ENCODE results near the gene SPR.

Gene SPR

GRCh38 chr2:72846171-72847095, 40.8 kb upstream of the SPR start:
- Histone ChIP-seq H2AFZ (no peak overlapping the region), H3K9me3 (ENCODE audit: control insufficient read depth, low read length) (no peaks in the 10 kb centered on the region), H3K4me3 (ENCODE audit: low read depth, low read length) (no peak overlapping the region), H3K4me1 (no peaks in the 10 kb centered on the region), H3K27ac (no peak overlapping the region), H3K36me3 (ENCODE audit: control insufficient read depth, insufficient read depth, low read length) (no peaks in the 10 kb centered on the region), H3K79me2 (no peaks in the 10 kb centered on the region), H3K4me2 (ENCODE audit: low read length) (no peak overlapping the region), H3K27me3 (ENCODE audit: control insufficient read depth, insufficient read depth, low read length) (no peaks in the 10 kb centered on the region), H3K9ac (no peak overlapping the region)
- TF ChIP-seq, protein P1, sequence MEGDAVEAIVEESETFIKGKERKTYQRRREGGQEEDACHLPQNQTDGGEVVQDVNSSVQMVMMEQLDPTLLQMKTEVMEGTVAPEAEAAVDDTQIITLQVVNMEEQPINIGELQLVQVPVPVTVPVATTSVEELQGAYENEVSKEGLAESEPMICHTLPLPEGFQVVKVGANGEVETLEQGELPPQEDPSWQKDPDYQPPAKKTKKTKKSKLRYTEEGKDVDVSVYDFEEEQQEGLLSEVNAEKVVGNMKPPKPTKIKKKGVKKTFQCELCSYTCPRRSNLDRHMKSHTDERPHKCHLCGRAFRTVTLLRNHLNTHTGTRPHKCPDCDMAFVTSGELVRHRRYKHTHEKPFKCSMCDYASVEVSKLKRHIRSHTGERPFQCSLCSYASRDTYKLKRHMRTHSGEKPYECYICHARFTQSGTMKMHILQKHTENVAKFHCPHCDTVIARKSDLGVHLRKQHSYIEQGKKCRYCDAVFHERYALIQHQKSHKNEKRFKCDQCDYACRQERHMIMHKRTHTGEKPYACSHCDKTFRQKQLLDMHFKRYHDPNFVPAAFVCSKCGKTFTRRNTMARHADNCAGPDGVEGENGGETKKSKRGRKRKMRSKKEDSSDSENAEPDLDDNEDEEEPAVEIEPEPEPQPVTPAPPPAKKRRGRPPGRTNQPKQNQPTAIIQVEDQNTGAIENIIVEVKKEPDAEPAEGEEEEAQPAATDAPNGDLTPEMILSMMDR (IDR thresholded peaks at IDR 0.05) = no peak

DNA sequence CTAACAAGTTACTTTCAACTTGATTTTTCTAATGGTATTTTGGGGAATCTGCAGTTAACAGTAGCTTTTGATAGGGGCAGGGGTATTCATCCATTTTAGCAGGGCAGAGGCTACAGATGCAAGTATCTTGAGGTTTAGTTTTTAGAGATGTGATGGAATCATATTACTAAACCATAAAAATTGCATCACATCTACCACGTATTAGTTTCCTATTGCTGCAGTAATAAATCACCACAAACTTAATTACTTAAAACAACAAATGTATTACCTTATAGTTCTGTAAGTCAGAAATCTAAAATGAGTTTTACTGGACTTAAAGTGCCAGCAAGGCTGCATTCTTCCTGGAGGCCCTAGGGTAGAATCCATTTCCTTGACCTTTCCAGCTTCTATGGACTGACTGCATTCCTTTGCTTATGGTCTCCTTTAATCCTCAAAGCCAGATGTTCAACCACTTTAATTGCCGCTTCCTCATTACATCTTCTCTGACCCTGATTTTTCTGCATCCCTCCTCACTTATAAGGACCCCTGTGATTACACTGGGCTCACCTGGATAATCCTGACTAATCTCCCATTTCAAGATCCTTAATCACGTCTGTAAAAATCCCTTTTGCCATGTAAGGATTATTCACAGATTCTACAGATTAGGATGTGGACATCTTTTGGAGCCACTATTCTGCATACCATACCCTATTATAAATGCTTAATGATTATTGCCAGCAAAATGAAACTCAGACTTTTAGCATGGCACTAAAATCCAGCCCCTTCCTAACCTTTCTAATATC, 39.5 kb upstream of the SPR start:
- Histone ChIP-seq H3K4me2 (ENCODE audit: low read length) (no peak overlapping the region), H3K27ac (no peak overlapping the region), H3K4me3 (ENCODE audit: low read depth, low read length) (no peak overlapping the region), H3K79me2 (no peaks in the 10 kb centered on the region), H2AFZ (no peak overlapping the region), H3K9me3 (ENCODE audit: control insufficient read depth, low read length) (no peaks in the 10 kb centered on the region), H3K27me3 (ENCODE audit: control insufficient read depth, insufficient read depth, low read length) (no peaks in the 10 kb centered on the region), H3K9ac (no peak overlapping the region), H3K4me1 (no peaks in the 10 kb centered on the region), H3K36me3 (ENCODE audit: control insufficient read depth, insufficient read depth, low read length) (no peaks in the 10 kb centered on the region)
- TF ChIP-seq, protein P1 (IDR thresholded peaks at IDR 0.05) = no peak

- Histone ChIP-seq H3K36me3 (ENCODE audit: control insufficient read depth, insufficient read depth, low read length) (no peaks in the 10 kb centered on the region), H2AFZ (no peak overlapping the region), H3K4me2 (ENCODE audit: low read length) (no peak overlapping the region), H3K9ac (no peak overlapping the region), H3K27me3 (ENCODE audit: control insufficient read depth, insufficient read depth, low read length) (no peaks in the 10 kb centered on the region), H3K9me3 (ENCODE audit: control insufficient read depth, low read length) (no peaks in the 10 kb centered on the region), H3K4me3 (ENCODE audit: low read depth, low read length) (no peak overlapping the region), H3K4me1 (no peaks in the 10 kb centered on the region), H3K79me2 (no peaks in the 10 kb centered on the region), H3K27ac (no peak overlapping the region)
- TF ChIP-seq, protein P1 (IDR thresholded peaks at IDR 0.05) = no peak
Observed at GRCh38 chr2:72848436-72849137, 38.6 kb upstream of the SPR start.

DNA sequence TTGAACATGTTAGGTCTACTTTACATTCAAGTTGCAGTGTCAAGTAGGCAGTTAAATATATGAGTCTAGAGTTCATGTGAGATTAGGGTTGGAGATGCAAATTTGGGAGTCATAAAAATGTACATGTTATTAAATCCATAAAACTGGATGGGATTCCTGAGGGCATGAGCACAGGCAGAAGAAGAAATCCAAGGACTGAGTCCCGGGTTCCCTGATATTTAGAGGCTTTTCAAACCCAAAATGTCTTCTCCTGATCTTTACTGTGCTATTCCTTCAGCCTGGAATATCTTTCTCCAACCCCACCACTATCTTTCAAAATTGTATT, 38.1 kb upstream of the SPR start:
- H2AFZ ChIP-seq = no peak overlapping the region
- TF ChIP-seq, protein P1 (IDR thresholded peaks at IDR 0.05) = no peak
- no peak overlapping the region for H3K27ac ChIP-seq
- H3K79me2 ChIP-seq = no peaks in the 10 kb centered on the region
- H3K9ac ChIP-seq = no peak overlapping the region
- no peak overlapping the region for H3K4me3 ChIP-seq (ENCODE audit: low read depth, low read length)
- H3K4me1 ChIP-seq = no peaks in the 10 kb centered on the region
- H3K36me3 ChIP-seq (ENCODE audit: control insufficient read depth, insufficient read depth, low read length) = no peaks in the 10 kb centered on the region
- H3K9me3 ChIP-seq (ENCODE audit: control insufficient read depth, low read length) = no peaks in the 10 kb centered on the region
- no peaks in the 10 kb centered on the region for H3K27me3 ChIP-seq (ENCODE audit: control insufficient read depth, insufficient read depth, low read length)
- H3K4me2 ChIP-seq (ENCODE audit: low read length) = no peak overlapping the region
